GM12878 (cell line): Measurements from ENCODE around the gene TMEM79. TPM values are rescaled to one million over a fixed set of nuclear protein-coding genes. Genes with fewer than 3 reads are reported as not detected.
A peak's percentile ranks its signal among the peaks of the same experiment; 100 is the strongest.

Experiments used
- BCL11A ChIP-seq: IDR thresholded peaks from 2 replicates; pipeline ENCODE4 v1.6.1; 2011; ENCODE audit warnings: low read depth, low read length
- BRCA1 ChIP-seq: IDR thresholded peaks from 2 replicates; pipeline ENCODE4 v1.6.1; 2011; ENCODE audit warnings: low read depth, low read length, improper control_type of control experiment
- CBX3 ChIP-seq: fragments of 200-600 bp; sonication (generic); IDR thresholded peaks from 2 replicates; pipeline ENCODE4 v1.6.1; 2016; ENCODE audit warnings: low read depth, borderline replicate concordance
- CREM ChIP-seq: IDR thresholded peaks from 2 replicates; pipeline ENCODE4 v1.6.1; 2014; ENCODE audit warnings: antibody characterized with exemption, low read depth
- E2F4 ChIP-seq: IDR thresholded peaks from 2 replicates; pipeline ENCODE4 v1.6.1; 2012; ENCODE audit warnings: low read depth, low read length, improper control_type of control experiment
- ELK1 ChIP-seq: IDR thresholded peaks from 2 replicates; pipeline ENCODE4 v1.6.1; 2012; ENCODE audit warnings: low read depth, low read length, improper control_type of control experiment
- FOS ChIP-seq: IDR thresholded peaks from 3 replicates; pipeline ENCODE4 v1.6.1; 2011; ENCODE audit warnings: borderline replicate concordance; ENCODE audit not compliant: insufficient read length; ENCODE audit errors: extremely low read depth
- HCFC1 ChIP-seq: fragments of 150-350 bp; IDR thresholded peaks from 2 replicates; pipeline ENCODE4 v1.6.1; 2014; ENCODE audit warnings: low read length
- HSF1 ChIP-seq: fragments of 150-350 bp; IDR thresholded peaks from 2 replicates; pipeline ENCODE4 v1.6.1; 2014; ENCODE audit warnings: mild to moderate bottlenecking, low read depth, low read length
- IKZF2 ChIP-seq, 2 experiments: fragments of 450-650 bp; IDR thresholded peaks; 2 replicates each; pipeline ENCODE4 v1.6.1; 2017; ENCODE audit warnings: mild to moderate bottlenecking in 2 of 2, moderate library complexity in 2 of 2
- KAT2A ChIP-seq: conservative IDR thresholded peaks from 2 replicates; pipeline ENCODE4 v1.6.1; 2011; ENCODE audit warnings: low read depth, low read length; ENCODE audit not compliant: control insufficient read depth
- NBN ChIP-seq: fragments of 450-650 bp; IDR thresholded peaks from 2 replicates; pipeline ENCODE4 v1.6.1; 2016
- RCOR1 ChIP-seq: conservative IDR thresholded peaks from 2 replicates; pipeline ENCODE4 v1.6.1; 2012; ENCODE audit warnings: low read depth, low read length, improper control_type of control experiment
- SMAD5 ChIP-seq: IDR thresholded peaks from 2 replicates; pipeline ENCODE4 v1.6.1; 2016; ENCODE audit warnings: antibody characterized with exemption, low read depth
- SP1 ChIP-seq: IDR thresholded peaks from one replicate; pipeline ENCODE4 v1.6.1; 2011; ENCODE audit warnings: low read depth, low read length
- SREBF1 ChIP-seq: IDR thresholded peaks from 2 replicates; pipeline ENCODE4 v1.6.1; 2012; ENCODE audit warnings: mild to moderate bottlenecking, low read length
- STAT3 ChIP-seq: IDR thresholded peaks from 2 replicates; pipeline ENCODE4 v1.6.1; 2011; ENCODE audit warnings: low read depth, low read length, improper control_type of control experiment
- TARDBP ChIP-seq: IDR thresholded peaks from 2 replicates; pipeline ENCODE4 v1.6.1; 2016; ENCODE audit warnings: borderline replicate concordance
- WRNIP1 ChIP-seq: IDR thresholded peaks from 2 replicates; pipeline ENCODE4 v1.6.1; 2011; ENCODE audit warnings: low read depth, low read length, improper control_type of control experiment, borderline replicate concordance
- YY1 ChIP-seq: IDR thresholded peaks from 2 replicates; pipeline ENCODE4 v1.6.1; 2011; ENCODE audit warnings: low read depth, mild to moderate bottlenecking, low read length
- ZBED1 ChIP-seq: IDR thresholded peaks from 2 replicates; pipeline ENCODE4 v1.6.1; 2016; ENCODE audit warnings: borderline replicate concordance
- ZNF24 ChIP-seq: fragments of 450-650 bp; IDR thresholded peaks from 2 replicates; pipeline ENCODE4 v1.6.1; 2017; ENCODE audit warnings: antibody characterized with exemption, mild to moderate bottlenecking
- ZNF274 ChIP-seq: IDR thresholded peaks from one replicate; pipeline ENCODE4 v1.8.0; 2011; ENCODE audit not compliant: insufficient read length, insufficient read depth
- ZNF687 ChIP-seq: fragments of 450-650 bp; IDR thresholded peaks from 2 replicates; pipeline ENCODE4 v1.6.1; 2017; ENCODE audit warnings: mild to moderate bottlenecking, moderate library complexity
- polyA plus RNA-seq, 11 experiments: library from polyadenylated mRNA; depleted of rRNA in 4 of 11; unstranded in 6 of 11; stranded (reverse) in 5 of 11; fragments of >200 nt; fragmentation: Nextera tagmentation in 4 of 11; fragmentation: Illumina TruSeq in 1 of 11; extraction: Ambion mirVana in 4 of 11; extraction: Trizol in 1 of 11; gene quantifications; 1 replicate in 1 of 11; 2 replicates in 10 of 11; pipeline versions ENCODE4 v1.2.1 to v1.2.3, GENCODE V29; 2011 to 2016; ENCODE audit warnings: inconsistent platforms in 2 of 11, missing spikeins in 2 of 11, low read depth in 1 of 11
- total RNA-seq, 4 experiments: library from RNA; depleted of rRNA in 3 of 4; stranded (reverse); fragments of >200 nt in 3 of 4; fragmentation: Illumina TruSeq in 1 of 4; extraction: Trizol in 1 of 4; gene quantifications; 2 replicates each; pipeline versions ENCODE4 v1.2.1 to v1.2.3, GENCODE V29; 2013 to 2021

Gene TMEM79
- total and polyA plus RNA-seq, 10 of the 15 experiments (the other 5 are each of a cell fraction or from before 2014, with no cell fraction given), result 0.47 to 5.2 (median 3.8) TPM

- TF ChIP-seq HSF1 (peak; percentile 87), SREBF1 (0 out of 2 replicates have a peak, but pooled peaks have one; percentile 13), RCOR1 (peak; percentile 100), ZNF687 (0 out of 2 replicates have a peak, but pooled peaks have one; percentile 60), ZBED1 (peak; percentile 21; the same call in 1 of the 2 replicates), ZNF24 (peak; percentile 70; the same call in 1 of the 2 replicates), HCFC1 (peak; percentile 96), STAT3 (no peak), KAT2A (no peak), SMAD5 (peak; percentile 90; the same call in 1 of the 2 replicates), TARDBP (peak; percentile 100), IKZF2 (IDR thresholded peaks at IDR 0.05) (peak; percentile 62 to 78; a peak in 3 of 4 replicates), ELK1 (peak; percentile 92), ZNF274 (no peak), FOS (no peak), YY1 (peak; percentile 99), E2F4 (peak; percentile 55; the same call in 1 of the 2 replicates), CBX3 (no peak), CREM (peak; percentile 89), WRNIP1 (no peak), SP1 (peak; percentile 37), BCL11A (no peak), NBN (peak; percentile 39; the same call in 1 of the 2 replicates), BRCA1 (peak; percentile 97)
These were observed 1.5 kb upstream of the TMEM79 start, which contains the start of gene SMG5 (continued) for GRCh38 chr1:156282479-156283222.
